ENCODE measurements around the gene PARD6B. TPM values are rescaled to one million over a fixed set of nuclear protein-coding genes. Genes with fewer than 3 reads are reported as not detected.

PARD6B gene
- total and polyA plus RNA-seq, 2 of the 13 experiments (the other 11 are each of a cell fraction or from before 2014, with no cell fraction given) = 6.9 to 22.2 TPM

- TF ChIP-seq PATZ1 (CRISPR knock-in tag; IDR thresholded peaks at IDR 0.05) = peak; percentile 85
- TF ChIP-seq ISL2 (CRISPR knock-in tag; IDR thresholded peaks at IDR 0.05) = peak; percentile 58; the same call in 1 of the 2 replicates
- TF ChIP-seq HMGA1 (CRISPR knock-in tag; conservative IDR thresholded peaks at IDR 0.05) = no peak
- TF ChIP-seq HOXA3 (CRISPR knock-in tag; IDR thresholded peaks at IDR 0.05) = peak; percentile 80; the same call in 1 of the 2 replicates
- 0 out of 2 replicates have a peak, but pooled peaks have one; percentile 57 for TF ChIP-seq MXD4 (CRISPR knock-in tag; IDR thresholded peaks at IDR 0.05)
- peak; percentile 61; the same call in 1 of the 2 replicates for TF ChIP-seq ZNF639 (CRISPR knock-in tag; conservative IDR thresholded peaks at IDR 0.05)
- no peak for TF ChIP-seq NFATC3 (CRISPR knock-in tag; IDR thresholded peaks at IDR 0.05)
- TF ChIP-seq SNAPC5 (CRISPR knock-in tag; IDR thresholded peaks at IDR 0.05; ENCODE audit: borderline replicate concordance) = 0 out of 2 replicates have a peak, but pooled peaks have one; percentile 78
- no peak for TF ChIP-seq BHLHE40 (IDR thresholded peaks at IDR 0.05; ENCODE audit: low read length)
- no peak for TF ChIP-seq ZNF570 (CRISPR knock-in tag; IDR thresholded peaks at IDR 0.05; ENCODE audit: borderline replicate concordance)
- TF ChIP-seq TRIM24 (CRISPR knock-in tag; IDR thresholded peaks at IDR 0.05) = no peak
- TF ChIP-seq UBTF (CRISPR knock-in tag; IDR thresholded peaks at IDR 0.05) = peak; percentile 31; the same call in 1 of the 2 replicates
- peak; percentile 60; the same call in 1 of the 2 replicates for TF ChIP-seq HOXA5 (CRISPR knock-in tag; IDR thresholded peaks at IDR 0.05)
- peak; percentile 72; the same call in 1 of the 2 replicates for TF ChIP-seq DRAP1 (CRISPR knock-in tag; IDR thresholded peaks at IDR 0.05)
- TF ChIP-seq NR2C2 (CRISPR knock-in tag; IDR thresholded peaks at IDR 0.05; ENCODE audit: borderline replicate concordance) = peak; percentile 75
- peak; percentile 74; the same call in 1 of the 2 replicates for TF ChIP-seq ZBTB20 (CRISPR knock-in tag; IDR thresholded peaks at IDR 0.05; ENCODE audit: borderline replicate concordance, low read depth)
- TF ChIP-seq GMEB2 (CRISPR knock-in tag; IDR thresholded peaks at IDR 0.05; ENCODE audit: low read depth) = no peak
- no peak for TF ChIP-seq BCLAF1 (IDR thresholded peaks at IDR 0.05)
Measured at GRCh38 chr20:50744143-50744792, 12.9 kb downstream of the PARD6B start (continued).

All from HepG2 (cell line).